A673 (cell line): Measurements from ENCODE around the gene CDX4. TPM values are rescaled to one million over a fixed set of nuclear protein-coding genes. Genes with fewer than 3 reads are reported as not detected.
"Not testable (repeated sequence)": the region's sequence is repeated elsewhere in the genome, so short reads cannot be mapped to it uniquely, and the experiment has no call there.

Experiments
- BruUV-seq: library from RNA; stranded (reverse); fragments of 400-500 nt; replicated peaks from 2 replicates; lab custom pipeline; 2021; lab: Mats Ljungman, UMichigan
- CTCF ChIA-PET: fragments of 300-600 bp; sonication (Branson Sonifier 250); formaldehyde crosslinking; loops from one replicate; lab custom pipeline; 2022; ENCODE audit warnings: antibody characterized with exemption; lab: Charles Lee
- POLR2A ChIA-PET: fragments of 300-600 bp; sonication (Branson Sonifier 250); formaldehyde crosslinking; loops from one replicate; lab custom pipeline; 2022; ENCODE audit warnings: antibody characterized with exemption; ENCODE audit not compliant: low non-redundant PET; lab: Charles Lee
- DNase-seq: peaks from one replicate; pipeline ENCODE4 v3.0.0-alpha.2; 2015; ENCODE audit warnings: low spot score
- H3K27ac ChIP-seq: fragments of 200-600 bp; sonication (generic); 2 replicates; pipeline ENCODE4 v1.5.1; 2016; ENCODE audit warnings: mixed run types, low read depth, mild to moderate bottlenecking, mixed read lengths, antibody characterized with exemption, low read length; ENCODE audit not compliant: poor library complexity, severe bottlenecking
- H3K27me3 ChIP-seq: fragments of 200-600 bp; sonication (generic); replicated peaks from 2 replicates; pipeline ENCODE4 v1.6.1; 2017; ENCODE audit warnings: mixed run types, low read depth, mild to moderate bottlenecking, mixed read lengths, antibody characterized with exemption, low read length; ENCODE audit not compliant: insufficient read depth, poor library complexity
- H3K36me3 ChIP-seq: fragments of 200-600 bp; sonication (generic); 2 replicates; pipeline ENCODE4 v1.6.1; 2016; ENCODE audit warnings: mixed run types, mild to moderate bottlenecking, mixed read lengths, antibody characterized with exemption, low read length; ENCODE audit not compliant: insufficient read depth, poor library complexity, severe bottlenecking
- H3K4me1 ChIP-seq: fragments of 200-600 bp; sonication (generic); 2 replicates; pipeline ENCODE4 v1.6.1; 2017; ENCODE audit warnings: mixed run types, mild to moderate bottlenecking, mixed read lengths, antibody characterized with exemption, low read length; ENCODE audit not compliant: insufficient read depth, poor library complexity, severe bottlenecking
- H3K4me3 ChIP-seq: fragments of 200-600 bp; sonication (generic); 2 replicates; pipeline ENCODE4 v1.5.1; 2016; ENCODE audit warnings: low read depth, mixed run types, mild to moderate bottlenecking, mixed read lengths, low read length; ENCODE audit not compliant: poor library complexity, severe bottlenecking
- H3K9me3 ChIP-seq: fragments of 200-600 bp; sonication (generic); 2 replicates; pipeline ENCODE4 v1.6.1; 2016; ENCODE audit warnings: mixed run types, low read depth, mild to moderate bottlenecking, mixed read lengths, antibody characterized with exemption, low read length; ENCODE audit not compliant: poor library complexity, severe bottlenecking
- CTCF ChIP-seq: fragments of 300-800, 200-600 bp; sonication (generic); conservative IDR thresholded peaks from 2 replicates; pipeline ENCODE4 v1.5.1; 2017; ENCODE audit warnings: low read depth, mild to moderate bottlenecking, antibody characterized with exemption, low read length, moderate library complexity, mixed read lengths
- EZH2 ChIP-seq: fragments of 200-600 bp; sonication (generic); IDR thresholded peaks from 2 replicates; pipeline ENCODE4 v1.6.1; 2017; ENCODE audit warnings: borderline replicate concordance, low read depth, mild to moderate bottlenecking, mixed read lengths, antibody characterized with exemption, low read length; ENCODE audit not compliant: poor library complexity, severe bottlenecking
- intact Hi-C: fragments of 100-400 bp; cut with micrococcal nuclease; formaldehyde crosslinking; loops from one replicate; pipeline ENCODE4 v1.10.0; 2022; ENCODE audit not compliant: unreplicated experiment
- total RNA-seq: library from RNA; stranded (reverse); gene quantifications from 2 replicates; pipeline ENCODE4 v1.2.3, GENCODE V29; 2021

The CDX4 gene
- total RNA-seq, 1 experiment from 2014 or later: not detected

GRCh38 chrX:73490661-73491060 lies 43.8 kb downstream of the CDX4 start:
- BruUV-seq: no TSS peak
- no peak for DNase-seq

GRCh38 chrX:73492178-73492577 lies 45.3 kb downstream of the CDX4 start:
- H3K27ac ChIP-seq, DNase-seq, POLR2A ChIA-PET, H3K36me3 ChIP-seq, H3K27me3 ChIP-seq, CTCF ChIA-PET, H3K9me3 ChIP-seq, H3K4me1 ChIP-seq, intact Hi-C loops, H3K4me3 ChIP-seq, BruUV-seq: not testable (repeated sequence)

More at GRCh38 chrX:73490661-73491060, 43.8 kb downstream of the CDX4 start:
- Histone ChIP-seq H3K4me3 (no peak overlapping the region), H3K27me3 (no peaks in the 10 kb centered on the region), H3K9me3 (no peaks in the 10 kb centered on the region), H3K4me1 (no peaks in the 10 kb centered on the region), H3K27ac (no peak overlapping the region), H3K36me3 (no peaks in the 10 kb centered on the region)
- ChIA-PET POLR2A (no interaction called here), CTCF (no interaction called here)
- intact Hi-C loops: no loop called here
- TF ChIP-seq EZH2 (no peak), CTCF (no peak)

Other genes with a start within 250 kb of the CDX4 start
- 0.21 and 0.50 TPM in 2 replicates for gene NAP1L2, start 232.2 kb upstream of the CDX4 start, total RNA-seq
- gene CHIC1, start 116.1 kb downstream of the CDX4 start, total RNA-seq: 4.7 and 5.2 TPM in 2 replicates